ENCODE data around the gene VEPH1.

DNA sequence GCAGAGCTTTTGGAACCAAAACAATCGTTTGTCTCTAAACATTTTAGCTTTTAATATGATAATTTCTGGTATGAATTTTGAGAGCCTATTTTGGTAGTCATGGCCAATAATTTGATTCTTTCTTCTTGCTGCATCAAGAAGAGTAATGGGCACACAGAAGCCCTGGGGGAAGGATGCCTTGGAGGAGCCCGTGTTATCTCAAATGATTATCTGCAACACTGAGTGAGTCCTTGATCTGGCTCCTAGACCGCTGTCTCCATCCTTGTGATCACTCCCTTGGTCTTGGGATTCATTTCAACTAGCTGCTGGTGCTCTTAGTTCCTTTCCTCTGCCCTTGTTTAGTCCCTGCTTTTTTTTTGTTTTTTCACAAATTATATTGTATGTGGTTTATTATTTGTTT lies 265.3 kb downstream of the VEPH1 start:
- TF ChIP-seq, protein P1, sequence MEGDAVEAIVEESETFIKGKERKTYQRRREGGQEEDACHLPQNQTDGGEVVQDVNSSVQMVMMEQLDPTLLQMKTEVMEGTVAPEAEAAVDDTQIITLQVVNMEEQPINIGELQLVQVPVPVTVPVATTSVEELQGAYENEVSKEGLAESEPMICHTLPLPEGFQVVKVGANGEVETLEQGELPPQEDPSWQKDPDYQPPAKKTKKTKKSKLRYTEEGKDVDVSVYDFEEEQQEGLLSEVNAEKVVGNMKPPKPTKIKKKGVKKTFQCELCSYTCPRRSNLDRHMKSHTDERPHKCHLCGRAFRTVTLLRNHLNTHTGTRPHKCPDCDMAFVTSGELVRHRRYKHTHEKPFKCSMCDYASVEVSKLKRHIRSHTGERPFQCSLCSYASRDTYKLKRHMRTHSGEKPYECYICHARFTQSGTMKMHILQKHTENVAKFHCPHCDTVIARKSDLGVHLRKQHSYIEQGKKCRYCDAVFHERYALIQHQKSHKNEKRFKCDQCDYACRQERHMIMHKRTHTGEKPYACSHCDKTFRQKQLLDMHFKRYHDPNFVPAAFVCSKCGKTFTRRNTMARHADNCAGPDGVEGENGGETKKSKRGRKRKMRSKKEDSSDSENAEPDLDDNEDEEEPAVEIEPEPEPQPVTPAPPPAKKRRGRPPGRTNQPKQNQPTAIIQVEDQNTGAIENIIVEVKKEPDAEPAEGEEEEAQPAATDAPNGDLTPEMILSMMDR (IDR thresholded peaks at IDR 0.05) = no peak
- TF ChIP-seq, protein P2, sequence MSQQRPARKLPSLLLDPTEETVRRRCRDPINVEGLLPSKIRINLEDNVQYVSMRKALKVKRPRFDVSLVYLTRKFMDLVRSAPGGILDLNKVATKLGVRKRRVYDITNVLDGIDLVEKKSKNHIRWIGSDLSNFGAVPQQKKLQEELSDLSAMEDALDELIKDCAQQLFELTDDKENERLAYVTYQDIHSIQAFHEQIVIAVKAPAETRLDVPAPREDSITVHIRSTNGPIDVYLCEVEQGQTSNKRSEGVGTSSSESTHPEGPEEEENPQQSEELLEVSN (IDR thresholded peaks at IDR 0.05; ENCODE audit: borderline replicate concordance, low read depth) = no peak
- no peak for TF ChIP-seq POLR2A (IDR thresholded peaks at IDR 0.05; ENCODE audit: low read length)
- no peak for TF ChIP-seq JUN (IDR thresholded peaks at IDR 0.05)
- TF ChIP-seq, protein P3, sequence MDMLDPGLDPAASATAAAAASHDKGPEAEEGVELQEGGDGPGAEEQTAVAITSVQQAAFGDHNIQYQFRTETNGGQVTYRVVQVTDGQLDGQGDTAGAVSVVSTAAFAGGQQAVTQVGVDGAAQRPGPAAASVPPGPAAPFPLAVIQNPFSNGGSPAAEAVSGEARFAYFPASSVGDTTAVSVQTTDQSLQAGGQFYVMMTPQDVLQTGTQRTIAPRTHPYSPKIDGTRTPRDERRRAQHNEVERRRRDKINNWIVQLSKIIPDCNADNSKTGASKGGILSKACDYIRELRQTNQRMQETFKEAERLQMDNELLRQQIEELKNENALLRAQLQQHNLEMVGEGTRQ (IDR thresholded peaks at IDR 0.05) = no peak
- no peak for TF ChIP-seq EP300 (IDR thresholded peaks at IDR 0.05)

Measured in A549 (cell line).